ENCODE measurements around the gene DDX19B. TPM values are rescaled to one million over a fixed set of nuclear protein-coding genes. Genes with fewer than 3 reads are reported as not detected.

Gene DDX19B
- 27.2 and 30.0 TPM in 2 replicates for total RNA-seq

DNA sequence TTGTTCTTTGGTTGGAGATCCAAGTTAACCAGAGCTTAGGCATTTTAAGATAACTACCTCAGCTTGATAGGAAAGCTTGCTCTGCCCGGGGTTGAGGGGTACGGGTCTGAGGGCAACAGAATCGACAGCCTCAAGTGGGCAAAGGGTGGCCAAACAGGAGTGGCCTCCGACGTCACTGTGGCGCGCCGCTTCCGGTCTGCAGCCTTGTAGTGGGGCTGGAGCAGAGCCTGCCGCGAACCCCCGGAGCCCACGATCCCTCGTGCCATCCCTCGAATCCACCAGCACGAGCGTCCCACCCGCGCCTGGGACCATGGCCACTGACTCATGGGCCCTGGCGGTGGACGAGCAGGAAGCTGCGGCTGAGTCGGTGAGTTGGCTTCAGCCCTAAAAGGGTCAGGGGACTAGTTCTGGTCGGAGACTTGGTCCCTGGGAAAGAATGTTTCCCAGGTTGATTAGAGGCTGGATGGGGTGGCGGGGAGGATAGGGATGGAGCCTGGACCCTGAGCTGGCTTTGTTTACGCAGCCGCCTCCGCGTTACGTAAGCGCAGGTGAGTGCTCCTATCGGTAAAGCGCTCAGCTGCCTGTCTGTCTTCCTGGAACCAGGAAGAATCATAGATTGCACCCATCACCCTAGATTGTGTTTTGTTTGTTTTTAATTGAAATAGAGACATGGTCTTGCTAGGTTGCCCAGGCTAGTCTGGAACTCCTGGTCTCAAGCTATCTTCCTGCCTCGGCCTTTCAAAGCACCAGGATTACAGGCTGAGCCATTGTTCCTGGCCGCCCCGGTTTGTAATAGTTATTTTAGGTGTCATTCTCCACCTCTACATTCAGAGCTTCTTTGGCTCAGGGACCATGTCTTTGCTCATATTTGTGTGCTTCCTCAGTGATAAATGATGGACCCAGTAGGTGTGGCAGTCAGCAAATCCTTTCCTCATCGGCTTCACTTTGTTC, at the start of gene DDX19B:
Gene DDX19B, plus strand, starts transcription at position 199 of the 951 bp plus-strand sequence. Its CDS starts 112 bp downstream, at position 311.

DNA sequence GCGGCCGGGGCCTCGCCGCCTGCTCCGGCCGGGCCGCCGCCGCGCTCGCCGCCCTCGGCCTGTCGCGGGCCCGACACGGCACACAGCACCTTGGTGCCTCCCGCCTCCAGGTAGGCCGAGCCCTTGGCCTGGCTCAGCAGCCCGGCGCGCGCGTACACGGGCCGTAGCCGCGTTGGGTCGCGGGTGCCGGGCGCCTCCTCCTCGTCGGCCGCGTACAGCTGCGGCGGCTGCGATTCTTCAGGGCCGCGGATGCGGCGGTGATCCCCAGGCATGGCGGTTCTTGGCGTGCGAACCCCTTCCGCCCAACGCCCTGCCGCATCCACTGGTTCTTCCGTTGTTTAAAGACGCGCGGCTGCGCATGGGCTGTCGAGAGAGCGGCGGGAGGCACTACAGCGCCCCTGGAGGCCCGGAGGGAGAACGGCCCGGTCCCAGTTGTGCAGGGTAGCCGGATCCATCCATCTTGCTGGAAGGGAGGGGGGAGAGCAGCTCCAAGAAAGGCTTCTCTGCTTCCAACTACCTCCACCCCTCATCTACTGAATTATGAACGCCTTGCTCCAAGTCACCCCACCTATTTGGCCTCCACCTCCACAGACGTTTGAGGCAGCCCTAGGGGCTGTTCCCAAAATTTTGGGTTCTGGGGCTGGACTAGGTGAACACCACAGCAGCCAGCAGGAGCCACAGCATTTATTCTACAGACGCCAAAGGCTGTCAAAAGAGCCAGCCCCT, 47.2 kb upstream of the DDX19B start, which contains the start of gene EXOSC6:
Gene EXOSC6, minus strand, starts transcription at position 312 of the 726 bp plus-strand sequence. Its CDS starts 40 bp downstream, at position 272.

DNA sequence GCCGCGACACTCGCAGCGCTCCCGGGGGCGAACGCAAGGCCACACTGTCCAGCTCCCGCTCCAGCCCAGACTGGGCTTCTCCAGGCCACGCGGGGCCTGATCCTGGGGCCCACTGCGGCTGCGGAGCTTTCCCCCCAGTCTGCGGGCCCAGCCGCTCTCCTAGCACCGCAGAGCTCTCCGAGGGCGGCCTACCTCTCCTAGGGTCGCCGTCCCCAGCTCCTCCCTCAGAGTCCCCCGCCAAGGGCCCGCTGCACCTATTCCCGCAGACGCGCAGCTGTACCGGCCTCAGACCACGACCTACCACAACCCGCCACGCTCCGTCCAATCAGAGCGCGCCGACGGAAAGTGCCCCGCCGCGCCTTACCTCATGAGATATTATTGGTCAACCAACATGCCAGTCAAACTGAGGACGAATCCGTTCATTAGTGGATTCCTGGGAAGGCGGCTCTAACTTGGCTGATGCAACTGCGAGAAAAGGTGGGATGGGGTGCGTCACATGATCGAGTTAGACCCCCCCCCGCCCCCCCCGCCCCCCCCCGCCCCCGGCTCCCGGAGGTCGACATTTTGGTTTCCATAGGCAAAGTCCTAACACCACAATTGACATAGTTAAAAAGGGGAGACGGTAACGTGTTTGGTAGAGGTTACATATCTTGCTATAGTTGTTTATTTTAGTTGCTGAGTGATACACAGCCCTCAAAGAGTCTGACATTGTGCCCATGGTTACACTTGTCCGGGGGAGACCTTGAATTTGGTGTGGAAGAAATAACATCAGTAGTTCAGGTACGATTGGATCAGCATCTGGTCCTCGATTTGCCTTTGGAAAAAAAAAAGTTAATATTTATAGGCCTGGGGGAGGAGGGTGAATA, 9.5 kb upstream of the DDX19B start, which contains the start of gene AARS1:
Gene AARS1, minus strand, starts transcription at position 278 of the 866 bp plus-strand sequence. CDS start 6,743 bp downstream, outside the sequence.

Small RNA genes within 50 kb of the gene (small RNA-seq; reads per million reads assigned to genes)
- 0.22 reads per million for gene RN7SL279P

Other genes starting within 250 kb of the DDX19B start
- gene PDPR, start 184.9 kb upstream of the DDX19B start, total RNA-seq = 30.0 and 30.6 TPM in 2 replicates
- not detected in 2 replicates for gene CLEC18C, start 125.4 kb upstream of the DDX19B start, total RNA-seq
- gene EXOSC6, start 47.2 kb upstream of the DDX19B start, total RNA-seq = 24.4 and 43.0 TPM in 2 replicates
- gene AARS1, start 9.7 kb upstream of the DDX19B start, total RNA-seq = 161 and 257 TPM in 2 replicates
- 43.6 and 49.5 TPM in 2 replicates for gene DDX19A, start 47.7 kb downstream of the DDX19B start, total RNA-seq
- gene ST3GAL2, start 139.9 kb downstream of the DDX19B start, total RNA-seq = 38.4 and 49.2 TPM in 2 replicates
- gene FCSK, start 155.4 kb downstream of the DDX19B start, total RNA-seq = 9.7 and 10.3 TPM in 2 replicates
- gene COG4, start 224.4 kb downstream of the DDX19B start, total RNA-seq = 64.4 and 97.0 TPM in 2 replicates
- gene SF3B3, start 224.6 kb downstream of the DDX19B start, total RNA-seq = 112 and 124 TPM in 2 replicates

All from hair follicle dermal papilla cell (primary cell).